SU-DHL-6 (cell line): ENCODE measurements around the gene RCC2.
A peak's percentile ranks its signal among the peaks of the same experiment; 100 is the strongest.

Experiments
- H2AFZ ChIP-seq: fragments of 200-600 bp; sonication (generic); 2 replicates; pipeline ENCODE4 v1.6.1; 2014; ENCODE audit warnings: low read depth, mild to moderate bottlenecking, moderate library complexity, mixed read lengths, antibody characterized with exemption, low read length; ENCODE audit not compliant: severe bottlenecking
- H3F3A ChIP-seq: fragments of 200-600 bp; shearing (Covaris generic); 2 replicates; pipeline ENCODE4 v1.6.0; 2016; ENCODE audit warnings: antibody characterized with exemption, mild to moderate bottlenecking; ENCODE audit not compliant: insufficient read depth
- H3K27ac ChIP-seq: fragments of 200-600 bp; sonication (generic); 2 replicates; pipeline ENCODE4 v1.5.1; 2016; ENCODE audit warnings: low read depth, mild to moderate bottlenecking, low read length, moderate library complexity, mixed read lengths
- H3K27me3 ChIP-seq: fragments of 200-600 bp; sonication (generic), shearing (Covaris generic); 2 replicates; pipeline ENCODE4 v1.6.0; 2014; ENCODE audit warnings: mild to moderate bottlenecking, low read length
- H3K36me3 ChIP-seq: fragments of 200-600 bp; sonication (generic); 2 replicates; pipeline ENCODE4 v1.6.1; 2014; ENCODE audit warnings: mild to moderate bottlenecking, low read length, mixed read lengths
- H3K4me2 ChIP-seq: fragments of 300-600, 200-600 bp; shearing (Covaris generic), sonication (generic); 2 replicates; pipeline ENCODE4 v1.6.0; 2014; ENCODE audit warnings: low read length, low read depth, mild to moderate bottlenecking; ENCODE audit not compliant: poor library complexity, severe bottlenecking
- H3K4me3 ChIP-seq: fragments of 200-600 bp; sonication (generic); 2 replicates; pipeline ENCODE4 v1.5.1; 2014; ENCODE audit warnings: antibody characterized with exemption, low read length, mild to moderate bottlenecking, mixed read lengths; ENCODE audit not compliant: insufficient read depth, poor library complexity, severe bottlenecking
- H3K79me2 ChIP-seq: fragments of 200-600 bp; sonication (generic); 2 replicates; pipeline ENCODE4 v1.6.1; 2014; ENCODE audit warnings: mild to moderate bottlenecking, low read length, moderate library complexity; ENCODE audit not compliant: insufficient read depth
- H3K9ac ChIP-seq: fragments of 200-600 bp; sonication (generic); 2 replicates; pipeline ENCODE4 v1.7.0; 2014; ENCODE audit warnings: mild to moderate bottlenecking, low read length
- H3K9me2 ChIP-seq: fragments of 200-600 bp; sonication (generic); replicated peaks from 2 replicates; pipeline ENCODE4 v1.6.1; 2014; ENCODE audit warnings: low read length; ENCODE audit not compliant: insufficient read depth
- H3K9me3 ChIP-seq: fragments of 200-600 bp; sonication (generic); 2 replicates; pipeline ENCODE4 v1.6.1; 2014; ENCODE audit warnings: low read length, mixed read lengths; ENCODE audit not compliant: insufficient read depth
- H4K20me1 ChIP-seq: fragments of 200-600 bp; sonication (generic); 2 replicates; pipeline ENCODE4 v1.6.1; 2014; ENCODE audit warnings: low read depth, mild to moderate bottlenecking, antibody characterized with exemption, low read length, moderate library complexity, mixed read lengths
- EZH2phosphoT487 ChIP-seq: fragments of 200-600 bp; sonication (generic), shearing (Covaris generic); conservative IDR thresholded peaks from 2 replicates; pipeline ENCODE4 v1.6.1; 2018; ENCODE audit warnings: mild to moderate bottlenecking, antibody characterized with exemption, low read length, moderate library complexity, mixed read lengths
- TF ChIP-seq, protein P1 (sequence below): fragments of 200-600 bp; sonication (generic); IDR thresholded peaks from one replicate; pipeline ENCODE4 v1.5.1; 2017; ENCODE audit warnings: antibody characterized with exemption, mild to moderate bottlenecking, low read length, moderate library complexity; ENCODE audit not compliant: insufficient read depth, poor library complexity, severe bottlenecking

Gene RCC2

DNA sequence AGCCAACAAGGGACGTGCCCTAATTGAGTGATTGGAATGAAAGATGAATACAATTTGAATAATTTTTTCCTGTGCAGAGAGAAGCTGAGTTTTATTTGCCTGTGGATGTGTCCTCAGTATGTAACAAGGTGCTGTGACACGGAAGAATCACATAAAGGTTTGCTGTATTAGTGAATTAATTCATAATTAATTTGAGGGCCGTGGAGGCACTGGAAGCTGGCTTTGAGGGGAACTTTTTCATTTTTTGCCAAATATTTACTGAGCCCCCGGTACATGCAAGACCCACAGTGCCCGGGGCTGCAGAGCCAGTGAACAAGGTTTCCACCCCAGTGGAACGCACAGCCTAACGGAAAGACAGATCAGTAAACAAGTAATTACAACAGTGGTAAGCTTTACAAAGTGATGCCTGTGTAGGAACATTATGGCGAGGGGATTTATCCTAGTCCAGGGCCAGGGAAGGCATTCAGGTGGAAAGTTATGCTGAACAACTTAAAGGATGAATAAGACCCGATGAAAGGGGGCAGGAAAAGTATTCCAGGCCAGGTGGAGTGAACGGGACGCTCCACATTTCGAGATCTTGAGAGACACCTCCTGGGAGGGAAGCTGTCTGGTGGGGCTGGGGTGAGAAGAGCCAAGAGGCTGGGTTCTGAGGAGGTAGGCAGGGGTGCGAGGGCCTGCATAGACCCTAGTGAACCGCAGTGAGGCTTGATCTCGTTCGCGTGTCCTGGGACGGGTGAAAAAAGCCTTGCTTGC lies 773 bp upstream of the RCC2 start:
- peak overlapping the region; percentile 72 for H2AFZ ChIP-seq
- peak overlapping the region; percentile 51 for H3K9ac ChIP-seq
- TF ChIP-seq, protein P1, sequence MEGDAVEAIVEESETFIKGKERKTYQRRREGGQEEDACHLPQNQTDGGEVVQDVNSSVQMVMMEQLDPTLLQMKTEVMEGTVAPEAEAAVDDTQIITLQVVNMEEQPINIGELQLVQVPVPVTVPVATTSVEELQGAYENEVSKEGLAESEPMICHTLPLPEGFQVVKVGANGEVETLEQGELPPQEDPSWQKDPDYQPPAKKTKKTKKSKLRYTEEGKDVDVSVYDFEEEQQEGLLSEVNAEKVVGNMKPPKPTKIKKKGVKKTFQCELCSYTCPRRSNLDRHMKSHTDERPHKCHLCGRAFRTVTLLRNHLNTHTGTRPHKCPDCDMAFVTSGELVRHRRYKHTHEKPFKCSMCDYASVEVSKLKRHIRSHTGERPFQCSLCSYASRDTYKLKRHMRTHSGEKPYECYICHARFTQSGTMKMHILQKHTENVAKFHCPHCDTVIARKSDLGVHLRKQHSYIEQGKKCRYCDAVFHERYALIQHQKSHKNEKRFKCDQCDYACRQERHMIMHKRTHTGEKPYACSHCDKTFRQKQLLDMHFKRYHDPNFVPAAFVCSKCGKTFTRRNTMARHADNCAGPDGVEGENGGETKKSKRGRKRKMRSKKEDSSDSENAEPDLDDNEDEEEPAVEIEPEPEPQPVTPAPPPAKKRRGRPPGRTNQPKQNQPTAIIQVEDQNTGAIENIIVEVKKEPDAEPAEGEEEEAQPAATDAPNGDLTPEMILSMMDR, result no peak
- no peak for TF ChIP-seq EZH2phosphoT487
- peak overlapping the region; percentile 46 for H3K4me3 ChIP-seq
- no peaks in the 10 kb centered on the region for H3K9me3 ChIP-seq
- H3K36me3 ChIP-seq, result peaks cover 4% of the 10 kb centered on the region; the same call in 1 of the 2 replicates
- H3K27ac ChIP-seq, result no peak overlapping the region
- H3K4me2 ChIP-seq, result peak overlapping the region; percentile 69
- H4K20me1 ChIP-seq, result peaks cover 12% of the 10 kb centered on the region; the same call in 1 of the 2 replicates
- H3K27me3 ChIP-seq, result no peaks in the 10 kb centered on the region
- H3F3A ChIP-seq, result peaks cover 7% of the 10 kb centered on the region; the same call in 1 of the 2 replicates
- H3K79me2 ChIP-seq, result peaks cover 33% of the 10 kb centered on the region
- no peaks in the 10 kb centered on the region for H3K9me2 ChIP-seq

DNA sequence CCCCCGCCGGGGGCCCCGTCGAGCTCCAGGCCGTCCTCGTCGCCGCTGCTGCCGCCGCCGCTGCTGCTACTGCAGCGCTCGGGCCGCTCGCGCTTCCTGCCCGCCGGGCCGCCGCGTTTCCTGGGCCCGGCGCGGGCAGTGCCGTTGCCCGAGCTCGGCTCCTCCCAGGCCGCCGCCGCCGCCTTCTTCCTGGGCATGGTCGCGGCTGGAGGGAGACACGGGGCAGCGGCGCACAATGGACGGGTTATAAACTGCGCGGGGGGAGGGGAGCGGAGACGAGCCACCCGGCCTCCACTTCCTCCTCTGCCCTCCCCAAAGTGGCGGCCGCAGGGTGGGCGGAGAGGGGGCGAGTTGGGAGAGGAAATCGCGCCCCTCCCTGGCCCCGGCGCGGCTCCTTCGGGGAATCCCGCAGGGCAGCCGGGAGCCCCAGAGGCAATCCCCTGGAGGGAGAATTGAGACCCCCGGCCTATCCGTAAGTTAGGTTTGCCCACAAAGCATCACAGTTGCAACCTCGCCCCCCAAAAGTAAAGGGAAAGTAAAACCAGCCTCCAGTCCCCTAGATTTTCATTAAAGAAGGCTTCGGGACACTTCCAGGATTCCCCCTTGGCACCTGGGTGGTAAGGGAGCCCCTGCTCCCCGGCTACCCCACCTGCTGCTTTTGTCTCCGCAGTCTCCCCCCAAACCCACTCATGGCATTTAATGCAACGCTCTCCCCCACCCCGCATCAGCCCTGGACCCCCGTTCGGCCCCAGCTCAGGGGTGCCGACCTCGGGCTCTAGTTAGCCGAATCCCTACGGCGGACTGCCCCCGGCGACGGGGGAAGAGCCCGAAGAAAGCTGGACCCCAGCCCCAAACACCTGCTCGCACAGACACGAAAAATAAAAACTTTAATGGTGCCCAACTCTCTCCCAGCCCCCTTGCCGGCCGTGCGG lies 893 bp downstream of the RCC2 start:
- peak overlapping the region; percentile 100 for H3K4me3 ChIP-seq
- H3K27ac ChIP-seq, result peak overlapping the region; percentile 90
- H3K9ac ChIP-seq, result peak overlapping the region; percentile 97
- H3K4me2 ChIP-seq, result peak overlapping the region; percentile 84
- peaks cover 7% of the 10 kb centered on the region; the same call in 1 of the 2 replicates for H3F3A ChIP-seq
- no peaks in the 10 kb centered on the region for H3K9me2 ChIP-seq
- H2AFZ ChIP-seq, result peak overlapping the region; percentile 63
- no peaks in the 10 kb centered on the region for H3K9me3 ChIP-seq
- H3K79me2 ChIP-seq, result peaks cover 50% of the 10 kb centered on the region
- no peaks in the 10 kb centered on the region for H3K27me3 ChIP-seq
- TF ChIP-seq, protein P1, result no peak
- TF ChIP-seq EZH2phosphoT487, result no peak
- H4K20me1 ChIP-seq, result peaks cover 18% of the 10 kb centered on the region
- peaks cover 6% of the 10 kb centered on the region; the same call in 1 of the 2 replicates for H3K36me3 ChIP-seq

DNA sequence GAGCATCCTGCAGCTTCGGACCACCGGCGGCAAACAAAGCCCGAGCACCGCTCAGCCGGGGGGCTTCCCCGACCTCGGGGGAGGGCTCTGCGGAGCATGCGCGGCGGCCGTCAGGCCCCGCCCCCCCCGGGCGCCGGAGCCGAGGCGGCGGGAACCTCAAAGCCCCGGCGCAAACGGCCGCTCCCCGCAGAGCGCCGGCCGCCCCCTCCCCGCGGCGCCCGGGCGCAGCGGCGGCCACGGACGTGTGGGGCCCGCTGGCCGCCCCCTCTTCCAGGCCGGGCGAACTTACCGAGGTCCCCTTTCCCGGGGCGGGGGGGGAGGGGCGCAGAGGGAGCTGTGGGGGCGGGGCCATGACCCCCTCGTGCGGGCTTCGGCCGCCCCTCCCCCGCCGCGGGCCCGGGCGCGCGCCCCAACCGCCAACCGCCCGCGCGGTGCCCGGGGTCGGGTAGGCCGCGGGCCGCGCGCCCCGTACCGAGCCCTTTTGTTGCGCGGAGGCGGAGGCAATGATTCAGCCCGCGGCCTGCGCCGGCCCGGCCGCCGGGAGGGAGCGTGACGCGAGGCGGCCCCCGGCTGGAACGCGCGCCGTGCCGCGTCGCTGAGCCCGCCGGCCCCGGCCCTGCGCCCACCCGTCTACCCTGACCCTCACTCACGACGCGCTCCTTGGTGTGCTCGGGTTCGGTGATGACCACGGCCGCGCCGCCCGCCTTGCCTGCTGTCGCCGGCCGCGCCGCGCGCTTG lies 1.7 kb downstream of the RCC2 start:
- Histone ChIP-seq H3K4me3 (peak overlapping the region; percentile 100), H3K27me3 (no peaks in the 10 kb centered on the region), H2AFZ (no peak overlapping the region), H3F3A (peaks cover 7% of the 10 kb centered on the region; the same call in 1 of the 2 replicates), H3K36me3 (peaks cover 9% of the 10 kb centered on the region), H3K27ac (peak overlapping the region; percentile 90), H3K9me2 (no peaks in the 10 kb centered on the region), H3K9me3 (no peaks in the 10 kb centered on the region), H4K20me1 (peaks cover 26% of the 10 kb centered on the region), H3K79me2 (peaks cover 58% of the 10 kb centered on the region), H3K4me2 (peak overlapping the region; percentile 91), H3K9ac (peak overlapping the region; percentile 97)
- TF ChIP-seq, protein P1, result no peak
- no peak for TF ChIP-seq EZH2phosphoT487
